Transverse colon (tissue), 4 donors: ENCODE measurements around the gene RAB6B. TPM values are rescaled to one million over a fixed set of nuclear protein-coding genes. Genes with fewer than 3 reads are reported as not detected.

Source experiments
- DNase-seq: peaks from one replicate; pipeline ENCODE4 v3.0.0-alpha.2; 2019
- H3K27ac ChIP-seq, 4 donors: fragments of 200-600 bp; sonication (generic); 2 replicates each; pipeline ENCODE4 v1.5.1; 2016 to 2018; ENCODE audit warnings: inconsistent platforms in 4 of 4
- H3K27me3 ChIP-seq: fragments of 200-600 bp; sonication (generic); 2 replicates; pipeline ENCODE4 v1.5.1; 2017; ENCODE audit warnings: inconsistent platforms
- H3K36me3 ChIP-seq, 4 donors: fragments of 200-600 bp; sonication (generic); 2 replicates each; pipeline ENCODE4 v1.5.1; 2017 to 2019; ENCODE audit warnings: inconsistent platforms in 4 of 4
- H3K4me1 ChIP-seq, 4 donors: fragments of 200-600 bp; sonication (generic); 2 replicates each; pipeline ENCODE4 v1.5.1; 2017 to 2020; ENCODE audit warnings: inconsistent platforms in 4 of 4
- H3K4me3 ChIP-seq, 4 donors: fragments of 200-600 bp; sonication (generic); 1 replicate in 1 of 4; 2 replicates in 3 of 4; pipeline versions ENCODE4 v1.5.1 to v1.6.1; 2017 to 2019; ENCODE audit warnings: inconsistent platforms in 4 of 4
- H3K9me3 ChIP-seq, 2 donors: fragments of 200-600 bp; sonication (generic); 2 replicates each; pipeline ENCODE4 v1.5.1; 2017 to 2019; ENCODE audit warnings: inconsistent platforms in 2 of 2
- CTCF ChIP-seq, 5 experiments: fragments of 200-600 bp in 3 of 5; fragments of 450-650 bp in 2 of 5; sonication (generic) in 3 of 5; IDR thresholded peaks; 1 replicate in 2 of 5; 2 replicates in 3 of 5; pipeline ENCODE4 v1.5.1; 2016 to 2017; ENCODE audit warnings: antibody characterized with exemption in 5 of 5, inconsistent platforms in 3 of 5, mild to moderate bottlenecking in 2 of 5, moderate library complexity in 1 of 5
- EP300 ChIP-seq: sonication (generic); formaldehyde crosslinking; IDR thresholded peaks from one replicate; pipeline ENCODE4 v1.6.1; 2017; ENCODE audit warnings: antibody characterized with exemption, low read depth
- POLR2A ChIP-seq: fragments of 450-650 bp; IDR thresholded peaks from one replicate; pipeline ENCODE4 v1.6.1; 2016; ENCODE audit warnings: antibody characterized with exemption, mild to moderate bottlenecking, moderate library complexity
- POLR2AphosphoS5 ChIP-seq, 3 donors: sonication (generic); formaldehyde crosslinking; IDR thresholded peaks; one replicate each; pipeline ENCODE4 v1.6.1; 2016; ENCODE audit warnings: antibody characterized with exemption in 3 of 3
- WGBS, 2 donors: methylation state at CpG; one replicate each; pipeline ENCODE4 v1.1.5; 2018; ENCODE audit warnings: low coverage in 1 of 2; 5-methylcytosine and 5-hydroxymethylcytosine counted together
- in situ Hi-C, 4 donors: fragments of 200-750 bp; cut with MboI; loops; one replicate each; pipeline versions ENCODE4 v1.15.0 to v1.15.1; 2017; ENCODE audit warnings: low sequenced_read_pairs in 3 of 4, low pct_ligation_motif_present in 1 of 4, low pct_unique_long_range_greater_than_20kb in 1 of 4
- intact Hi-C: fragments of 100-400 bp; cut with DNase I; formaldehyde crosslinking; loops from one replicate; pipeline ENCODE4 v1.15.1; 2023; ENCODE audit warnings: low total_unique reads
- total RNA-seq, 4 donors: library from RNA; depleted of rRNA; stranded (reverse); fragments of >200 nt; gene quantifications; one replicate each; pipeline ENCODE4 v1.1.0, GENCODE V29; 2016

Gene RAB6B
- total RNA-seq, 4 donors from 2014 or later = 1.2 to 4.8 (median 2.2) TPM

- in situ Hi-C loops (loop anchor here in 1 of 4 donors (25.0 kb wide), 1 partner anchor 1179 kb away; no protein-coding TSS in a partner anchor), intact Hi-C loops (no loop called here)
- no peak for DNase-seq
- Histone ChIP-seq H3K4me3 (no peak overlapping the region), H3K27ac (no peak overlapping the region), H3K4me1 (no peaks in the 10 kb centered on the region), H3K27me3 (peaks cover 16% of the 10 kb centered on the region), H3K36me3 (peaks cover 0 to 3% (median 0%) of the 10 kb centered on the region in 4 donors), H3K9me3 (no peaks in the 10 kb centered on the region)
- TF ChIP-seq POLR2A = no peak
- TF ChIP-seq POLR2AphosphoS5 (IDR thresholded peaks at IDR 0.05) = no peak
- no peak for TF ChIP-seq CTCF (IDR thresholded peaks at IDR 0.05)
- no peak for TF ChIP-seq EP300
- WGBS, 2 donors = 74 to 100% methylated on average over 1 to 10 of the region's 10 CpGs
Measured at GRCh38 chr3:133915685-133916658, 20.3 kb upstream of the RAB6B start.

GRCh38 chr3:133914839-133915600, 19.3 kb upstream of the RAB6B start:
- intact Hi-C loops = no loop called here

DNA sequence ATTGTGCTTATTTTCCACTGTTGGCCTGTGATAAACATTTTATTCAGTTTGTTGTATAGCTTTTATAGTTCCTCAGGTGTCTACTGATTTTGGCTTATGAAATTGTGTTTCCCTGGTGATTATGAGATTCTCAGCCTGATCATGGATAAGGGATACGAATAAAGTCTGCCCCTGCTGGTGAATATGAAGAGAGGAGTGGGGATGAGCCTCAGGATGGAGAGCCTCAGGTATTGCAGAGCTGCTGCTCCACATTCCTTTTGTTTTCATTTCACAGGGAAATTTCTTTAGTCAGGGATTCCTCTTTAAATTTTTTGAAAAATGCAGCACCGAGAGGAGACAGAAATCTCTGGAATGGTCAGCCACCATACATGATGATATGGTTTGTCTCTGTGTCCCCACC, 14.7 kb upstream of the RAB6B start:
- intact Hi-C loops (no loop called here), in situ Hi-C loops (loop anchor here in 1 of 4 donors (25.0 kb wide), 1 partner anchor 1173 kb away; no protein-coding TSS in a partner anchor)
- H3K9me3 ChIP-seq = no peaks in the 10 kb centered on the region
- H3K4me1 ChIP-seq = no peaks in the 10 kb centered on the region
- H3K4me3 ChIP-seq = no peak overlapping the region
- no peak for TF ChIP-seq POLR2AphosphoS5 (IDR thresholded peaks at IDR 0.05)
- H3K27ac ChIP-seq = no peak overlapping the region
- H3K36me3 ChIP-seq = no peaks in the 10 kb centered on the region
- 55 to 78% methylated on average over 2 of the region's 2 CpGs for WGBS, 2 donors
- DNase-seq = no peak
- H3K27me3 ChIP-seq = peaks cover 11% of the 10 kb centered on the region

More at GRCh38 chr3:133914839-133915600, 19.3 kb upstream of the RAB6B start:
- in situ Hi-C loops = loop anchor here in 1 of 4 donors (25.0 kb wide), 1 partner anchor 1178 kb away; no protein-coding TSS in a partner anchor
- Histone ChIP-seq H3K4me3 (no peak overlapping the region), H3K27me3 (peaks cover 19% of the 10 kb centered on the region), H3K36me3 (peaks cover 0 to 3% (median 0%) of the 10 kb centered on the region in 4 donors), H3K27ac (no peak overlapping the region), H3K4me1 (no peaks in the 10 kb centered on the region), H3K9me3 (no peaks in the 10 kb centered on the region)
- 59 to 81% methylated on average over 3 to 12 of the region's 12 CpGs for WGBS, 2 donors
- TF ChIP-seq POLR2A (no peak), EP300 (no peak), CTCF (IDR thresholded peaks at IDR 0.05) (no peak), POLR2AphosphoS5 (IDR thresholded peaks at IDR 0.05) (no peak)
- DNase-seq = no peak

DNA sequence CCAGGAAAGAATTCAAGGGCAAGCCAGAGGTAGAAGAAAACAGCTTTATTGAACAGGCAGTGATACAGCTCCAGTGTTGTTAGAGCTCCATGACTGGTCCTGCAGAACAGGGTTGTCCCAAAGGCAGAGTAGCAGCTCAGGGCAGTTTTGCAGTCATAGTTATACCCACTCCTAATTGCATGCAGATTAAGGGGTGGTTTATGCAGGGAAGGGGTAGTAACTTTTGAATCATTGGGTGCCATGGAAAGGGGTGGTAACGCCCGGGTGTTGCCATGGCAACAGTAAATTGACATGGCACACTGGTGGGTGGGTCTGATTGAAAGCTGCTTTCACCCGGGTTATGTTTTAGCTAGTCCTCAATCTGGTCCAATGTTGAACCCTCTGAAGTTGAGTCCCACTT, 9.7 kb upstream of the RAB6B start:
- DNase-seq = no peak
- Histone ChIP-seq H3K27me3 (peaks cover 4% of the 10 kb centered on the region), H3K4me3 (no peak overlapping the region), H3K27ac (no peak overlapping the region), H3K9me3 (no peaks in the 10 kb centered on the region), H3K4me1 (no peaks in the 10 kb centered on the region), H3K36me3 (no peaks in the 10 kb centered on the region)
- intact Hi-C loops = no loop called here
- TF ChIP-seq POLR2AphosphoS5 (IDR thresholded peaks at IDR 0.05) (no peak), EP300 (no peak), CTCF (IDR thresholded peaks at IDR 0.05) (no peak), POLR2A (no peak)
- 20 to 62% methylated on average over 1 to 3 of the region's 3 CpGs for whole genome bisulfite sequencing, 2 donors
- in situ Hi-C loops = loop anchor here in 1 of 4 donors (25.0 kb wide), 1 partner anchor 1168 kb away; no protein-coding TSS in a partner anchor
